HepG2 (cell line): ENCODE measurements around the gene ITM2B.

ENCODE experiments used
- CREM ChIP-seq, 2 experiments: sonication (generic) in 1 of 2; formaldehyde crosslinking in 1 of 2; IDR thresholded peaks; 2 replicates each; pipeline versions ENCODE4 v1.4.0 to v1.6.1; 2016 to 2020; ENCODE audit warnings: antibody characterized with exemption in 1 of 2, mild to moderate bottlenecking in 1 of 2, missing genetic modification reagents in 1 of 2
- CTCF ChIP-seq: sonication (generic); formaldehyde crosslinking; IDR thresholded peaks from 2 replicates; pipeline ENCODE4 v1.5.0; 2020; ENCODE audit warnings: mild to moderate bottlenecking, missing genetic modification reagents, moderate library complexity
- ETV6 ChIP-seq: sonication (generic); formaldehyde crosslinking; conservative IDR thresholded peaks from 2 replicates; pipeline ENCODE4 v1.4.0; 2020; ENCODE audit warnings: missing genetic modification reagents
- JUNB ChIP-seq: sonication (generic); formaldehyde crosslinking; IDR thresholded peaks from 2 replicates; pipeline ENCODE4 v1.8.0; 2022; ENCODE audit warnings: missing genetic modification reagents, mild to moderate bottlenecking, borderline replicate concordance
- RAD21 ChIP-seq: fragments of 450-650 bp; formaldehyde crosslinking; IDR thresholded peaks from 2 replicates; pipeline ENCODE4 v1.5.0; 2020; ENCODE audit warnings: mild to moderate bottlenecking
- RFXAP ChIP-seq: sonication (generic); formaldehyde crosslinking; IDR thresholded peaks from 2 replicates; pipeline ENCODE4 v1.4.0; 2020; ENCODE audit warnings: missing genetic modification reagents, borderline replicate concordance
- SMAD1 ChIP-seq: sonication (generic); formaldehyde crosslinking; IDR thresholded peaks from 2 replicates; pipeline ENCODE4 v1.4.0; 2020; ENCODE audit warnings: missing genetic modification reagents, low read depth, mild to moderate bottlenecking, borderline replicate concordance
- TCF7L2 ChIP-seq: IDR thresholded peaks from 2 replicates; pipeline ENCODE4 v1.6.1; 2011; ENCODE audit warnings: mild to moderate bottlenecking, low read depth, low read length, moderate library complexity
- TERF1 ChIP-seq: sonication (generic); formaldehyde crosslinking; IDR thresholded peaks from 2 replicates; pipeline ENCODE4 v1.8.0; 2022; ENCODE audit warnings: mild to moderate bottlenecking, missing genetic modification reagents, moderate library complexity

GRCh38 chr13:48296528-48296927 lies 63.5 kb downstream of the ITM2B start:
- TF ChIP-seq TCF7L2 (no peak), ETV6 (CRISPR knock-in tag) (no peak), TERF1 (CRISPR knock-in tag) (no peak), CTCF (CRISPR knock-in tag) (no peak), RFXAP (CRISPR knock-in tag) (no peak), JUNB (CRISPR knock-in tag) (no peak), SMAD1 (CRISPR knock-in tag) (no peak), RAD21 (no peak), CREM (IDR thresholded peaks at IDR 0.05) (no peak), CREM (CRISPR knock-in tag; IDR thresholded peaks at IDR 0.05) (no peak)
